HepG2 (cell line): ENCODE results near the gene SLC25A10. TPM values are rescaled to one million over a fixed set of nuclear protein-coding genes. Genes with fewer than 3 reads are reported as not detected.

Experiments
- ETV5 ChIP-seq: IDR thresholded peaks from 2 replicates; pipeline ENCODE4 v1.6.1; 2018; ENCODE audit warnings: missing biosample characterization, missing genetic modification reagents, inconsistent platforms, borderline replicate concordance
- HNF4A ChIP-seq: sonication (generic); formaldehyde crosslinking; IDR thresholded peaks from 2 replicates; pipeline ENCODE4 v1.4.0; 2020; ENCODE audit warnings: missing genetic modification reagents
- IKZF4 ChIP-seq: sonication (generic); formaldehyde crosslinking; IDR thresholded peaks from 2 replicates; pipeline ENCODE4 v1.5.1; 2020; ENCODE audit warnings: borderline replicate concordance, mild to moderate bottlenecking, low read depth, missing genetic modification reagents; ENCODE audit errors: not compliant biosample characterization
- MAFF ChIP-seq: IDR thresholded peaks from 2 replicates; pipeline ENCODE4 v1.6.1; 2011; ENCODE audit warnings: low read depth, low read length, improper control_type of control experiment
- NFYB ChIP-seq: sonication (generic); formaldehyde crosslinking; IDR thresholded peaks from 2 replicates; pipeline ENCODE4 v1.4.0; 2020; ENCODE audit warnings: missing genetic modification reagents
- REPIN1 ChIP-seq: sonication (generic); formaldehyde crosslinking; IDR thresholded peaks from 2 replicates; pipeline ENCODE4 v1.8.0; 2022; ENCODE audit warnings: missing genetic modification reagents, low read depth, mild to moderate bottlenecking, borderline replicate concordance
- SALL2 ChIP-seq: sonication (generic); formaldehyde crosslinking; IDR thresholded peaks from 2 replicates; pipeline ENCODE4 v1.8.1; 2023; ENCODE audit warnings: mild to moderate bottlenecking, missing genetic modification reagents, inconsistent platforms
- SRSF1 ChIP-seq: fragments of 200-400 bp; formaldehyde crosslinking; optimal IDR thresholded peaks from 2 replicates; pipeline ENCODE3; 2017; ENCODE audit warnings: mild to moderate bottlenecking, low read depth, low read length, moderate library complexity
- TFE3 ChIP-seq: IDR thresholded peaks from 2 replicates; pipeline ENCODE4 v1.6.1; 2016
- ZFP36L2 ChIP-seq: sonication (generic); formaldehyde crosslinking; IDR thresholded peaks from 2 replicates; pipeline ENCODE4 v1.4.0; 2020; ENCODE audit warnings: missing genetic modification reagents
- ZFP91 ChIP-seq: sonication (generic); formaldehyde crosslinking; IDR thresholded peaks from 2 replicates; pipeline ENCODE4 v1.9.0; 2022; ENCODE audit warnings: missing genetic modification reagents, mild to moderate bottlenecking, borderline replicate concordance
- ZNF335 ChIP-seq: sonication (generic); formaldehyde crosslinking; IDR thresholded peaks from 2 replicates; pipeline ENCODE4 v1.4.0; 2020; ENCODE audit warnings: missing genetic modification reagents
- ZNF407 ChIP-seq: sonication (generic); formaldehyde crosslinking; IDR thresholded peaks from one replicate; pipeline ENCODE4 v1.5.1; 2020; ENCODE audit warnings: mild to moderate bottlenecking, missing genetic modification reagents; ENCODE audit errors: not compliant biosample characterization
- ZNF577 ChIP-seq: sonication (generic); formaldehyde crosslinking; IDR thresholded peaks from 2 replicates; pipeline ENCODE4 v1.4.0; 2020; ENCODE audit warnings: mild to moderate bottlenecking, low read depth, missing genetic modification reagents, borderline replicate concordance
- ZNF605 ChIP-seq: sonication (generic); formaldehyde crosslinking; IDR thresholded peaks from 2 replicates; pipeline ENCODE4 v1.8.0; 2022; ENCODE audit warnings: mild to moderate bottlenecking, missing genetic modification reagents
- ZNF878 ChIP-seq: sonication (generic); formaldehyde crosslinking; IDR thresholded peaks from 2 replicates; pipeline ENCODE4 v1.8.1; 2023; ENCODE audit warnings: mild to moderate bottlenecking, missing genetic modification reagents, moderate library complexity
- polyA plus RNA-seq, 8 experiments: library from polyadenylated mRNA; depleted of rRNA in 3 of 8; stranded (reverse) in 7 of 8; unstranded in 1 of 8; fragments of >200 nt; fragmentation: Illumina TruSeq in 4 of 8; extraction: Trizol in 4 of 8; gene quantifications; 2 replicates each; pipeline versions ENCODE4 v1.2.1 to v1.2.3, GENCODE V29; 2011 to 2016; ENCODE audit warnings: low read depth in 4 of 8, missing spikeins in 1 of 8, mixed read lengths in 1 of 8; ENCODE audit not compliant: insufficient read depth in 1 of 8
- total RNA-seq, 5 experiments: library from RNA; depleted of rRNA; stranded (reverse); fragments of >200 nt; fragmentation: Illumina TruSeq; extraction: Trizol; gene quantifications; 2 replicates each; pipeline ENCODE4 v1.2.3, GENCODE V29; 2016; ENCODE audit warnings: low read depth in 1 of 5

The SLC25A10 gene
- total and polyA plus RNA-seq, 2 of the 13 experiments (the other 11 are each of a cell fraction or from before 2014, with no cell fraction given), result 46.5 to 140 TPM

DNA sequence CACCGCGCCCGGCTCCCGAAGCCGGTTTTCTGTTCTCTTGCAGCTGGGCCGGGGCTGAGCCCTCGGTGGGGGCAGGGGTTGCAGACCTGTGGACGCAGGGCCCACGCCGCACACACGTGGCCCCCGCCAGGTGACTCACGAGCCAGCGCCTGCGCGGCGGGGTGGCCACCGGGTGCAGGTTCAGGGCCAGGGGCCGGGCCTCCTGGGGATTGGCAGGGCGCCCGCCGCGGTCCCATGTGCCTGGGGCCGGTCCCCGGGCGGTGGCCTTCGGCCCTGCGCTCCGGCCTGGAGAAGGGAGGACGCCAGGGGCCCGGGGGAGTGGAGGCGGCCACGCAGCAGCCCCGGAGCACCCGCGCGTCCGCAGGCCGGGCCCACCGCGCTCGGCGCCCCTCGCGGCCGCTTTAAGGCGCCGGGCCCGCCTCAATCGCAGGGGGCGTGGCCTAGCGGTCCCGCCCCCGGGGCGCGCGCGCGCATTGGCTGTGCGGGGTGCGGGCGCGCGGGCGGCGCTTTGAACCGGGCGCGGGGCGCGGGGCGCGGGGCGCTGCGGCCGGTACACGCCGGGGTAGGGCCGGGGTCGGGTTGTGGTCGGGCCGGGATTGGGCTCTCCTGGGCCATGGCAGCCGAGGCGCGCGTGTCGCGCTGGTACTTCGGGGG is at the start of gene SLC25A10 (continued):
- TF ChIP-seq TFE3 (peak; percentile 98), NFYB (CRISPR knock-in tag) (peak; percentile 51), MAFF (no peak), SALL2 (CRISPR knock-in tag) (peak; percentile 99), REPIN1 (peak; percentile 98), IKZF4 (CRISPR knock-in tag) (peak; percentile 99), ZNF605 (CRISPR knock-in tag) (peak; percentile 97; the same call in 1 of the 2 replicates), ZNF335 (CRISPR knock-in tag) (peak; percentile 93), SRSF1 (peak; percentile 68), ZNF878 (peak; percentile 99), ZFP91 (CRISPR knock-in tag) (peak; percentile 98), ZFP36L2 (peak; percentile 96), ETV5 (peak; percentile 73), HNF4A (CRISPR knock-in tag) (peak; percentile 72), ZNF577 (CRISPR knock-in tag) (no peak), ZNF407 (peak; percentile 96)
